AG10803 (cell line): Measurements from ENCODE around the gene MAN2A1.

Source experiments
- DNase-seq: peaks from one replicate; pipeline ENCODE4 v3.0.0; 2010; ENCODE audit warnings: low read depth
- H3K4me3 ChIP-seq: 2 replicates; pipeline ENCODE4 v1.5.1; 2011; ENCODE audit warnings: mild to moderate bottlenecking, low read length, control low read depth
- CTCF ChIP-seq: conservative IDR thresholded peaks from 2 replicates; pipeline ENCODE4 v1.5.1; 2011; ENCODE audit warnings: mild to moderate bottlenecking, low read length, control low read depth, inconsistent platforms

MAN2A1 gene

DNA sequence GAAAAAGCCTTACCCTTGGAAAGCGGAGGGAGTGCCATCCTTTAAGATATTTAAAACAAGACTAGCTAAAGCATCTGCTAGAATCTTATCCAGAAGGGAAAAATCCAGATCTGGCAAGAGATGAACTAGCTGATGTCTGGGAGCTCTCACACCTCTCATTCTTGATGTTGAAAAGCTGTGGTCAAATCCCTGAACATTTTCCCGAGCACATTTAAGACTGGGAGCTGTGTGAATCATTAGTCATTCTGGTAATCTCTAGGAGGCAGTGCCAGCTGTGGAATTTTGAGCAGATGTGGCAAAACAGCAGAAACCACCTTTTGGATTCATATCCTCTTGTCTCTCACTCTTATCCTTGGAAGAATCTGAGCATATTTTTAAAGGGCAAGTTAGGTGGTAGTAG lies 218.0 kb downstream of the MAN2A1 start:
- no peak overlapping the region for H3K4me3 ChIP-seq
- TF ChIP-seq CTCF, result no peak
- peak; percentile 87 for DNase-seq

DNA sequence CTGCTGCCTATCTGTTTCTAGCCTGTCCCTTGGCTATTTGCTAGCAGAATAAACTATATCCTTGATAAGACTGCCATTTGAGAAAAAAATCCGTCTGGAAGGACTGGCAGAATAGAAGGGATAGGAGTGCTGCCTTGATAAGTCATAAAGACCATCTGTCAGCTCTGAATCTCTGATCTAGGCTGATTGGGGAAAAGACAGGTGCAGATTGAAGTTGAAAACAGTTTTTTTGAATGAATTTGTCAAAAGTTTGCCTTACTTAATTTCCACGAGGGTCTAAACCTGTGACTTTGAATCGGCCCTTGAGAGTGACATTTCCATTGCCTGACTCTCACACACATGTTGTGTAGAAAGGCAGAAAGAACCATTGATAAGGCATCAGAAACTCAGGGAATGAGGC lies 218.6 kb downstream of the MAN2A1 start:
- DNase-seq, result no peak
- no peak for TF ChIP-seq CTCF
- H3K4me3 ChIP-seq, result no peak overlapping the region

- DNase-seq, result no peak
- H3K4me3 ChIP-seq, result no peak overlapping the region
- TF ChIP-seq CTCF, result no peak
Observed at GRCh38 chr5:109910874-109911273, 221.1 kb downstream of the MAN2A1 start.

- DNase-seq, result peak; percentile 93
- TF ChIP-seq CTCF, result no peak
- H3K4me3 ChIP-seq, result no peak overlapping the region
Observed at GRCh38 chr5:109911731-109912130, 222.0 kb downstream of the MAN2A1 start.

DNA sequence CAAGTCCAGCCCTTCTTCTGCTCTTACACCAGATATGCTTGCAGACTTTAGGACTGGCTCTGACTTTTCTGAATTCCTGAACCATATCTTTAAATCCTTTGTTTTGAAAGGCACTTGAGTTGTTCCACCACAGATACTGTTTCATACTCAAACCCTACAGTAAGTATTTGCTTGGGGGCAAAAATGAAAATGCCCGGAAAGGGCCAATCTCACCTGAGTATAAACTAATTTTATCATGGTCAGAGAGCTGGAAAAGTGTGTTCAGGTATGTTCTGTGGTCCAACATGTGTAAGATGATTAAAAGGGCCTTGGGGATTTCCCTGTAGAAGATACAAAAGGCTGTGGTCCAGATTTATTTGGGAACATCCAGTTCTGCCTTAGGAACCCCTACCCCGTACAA lies 225.2 kb downstream of the MAN2A1 start:
- H3K4me3 ChIP-seq, result no peak overlapping the region
- TF ChIP-seq CTCF, result no peak
- DNase-seq, result no peak

DNA sequence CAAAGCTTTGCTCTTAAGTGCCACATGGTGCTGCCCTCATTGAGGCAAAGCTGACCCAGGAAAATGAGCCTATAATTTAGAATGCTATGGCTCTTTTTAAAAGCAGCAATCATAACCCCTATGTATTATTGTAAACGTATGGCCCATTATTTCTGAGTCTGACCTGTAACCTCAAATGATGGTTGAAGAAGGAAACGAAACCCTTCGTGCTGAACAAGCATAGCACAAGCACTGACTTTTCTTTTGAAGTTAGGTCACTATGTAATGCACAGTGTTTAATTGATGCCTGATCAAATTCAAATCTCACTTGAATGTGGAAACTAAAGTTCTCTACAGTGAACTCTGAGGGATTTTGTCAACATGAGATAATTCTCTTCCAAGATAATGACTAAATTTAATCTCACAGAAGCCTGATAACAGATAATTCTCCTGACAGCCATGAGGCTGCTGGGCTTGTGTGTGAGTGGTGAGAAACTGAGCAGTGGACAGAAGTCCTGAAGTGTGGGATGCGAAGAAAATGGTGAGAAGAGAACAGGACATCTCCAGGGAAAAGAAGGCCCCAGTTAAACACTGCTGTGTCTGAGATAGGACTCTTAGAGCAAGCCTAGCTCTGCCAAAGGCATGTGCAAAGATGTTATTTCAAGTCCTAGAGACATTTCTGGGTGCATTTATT lies 226.9 kb downstream of the MAN2A1 start:
- no peak overlapping the region for H3K4me3 ChIP-seq
- no peak for DNase-seq
- no peak for TF ChIP-seq CTCF
